Vagina (tissue), 1 donor: ENCODE results near the gene GAGE1. TPM values are rescaled to one million over a fixed set of nuclear protein-coding genes. Genes with fewer than 3 reads are reported as not detected.

Experiments
- total RNA-seq: library from RNA; depleted of rRNA; stranded (reverse); fragments of >200 nt; gene quantifications from one replicate; pipeline ENCODE4 v1.2.3, GENCODE V29; 2016

The GAGE1 gene
- total RNA-seq, 1 donor from 2014 or later = not detected

Other genes starting within 250 kb of the GAGE1 start
- gene GAGE12C, start 66.8 kb upstream of the GAGE1 start, total RNA-seq = not detected
- gene GAGE12D, start 57.3 kb upstream of the GAGE1 start, total RNA-seq = not detected
- gene GAGE12E, start 47.7 kb upstream of the GAGE1 start, total RNA-seq = not detected
- not detected for gene GAGE12F, start 38.2 kb upstream of the GAGE1 start, total RNA-seq
- not detected for gene GAGE12G, start 28.6 kb upstream of the GAGE1 start, total RNA-seq
- gene GAGE12H, start 19.1 kb upstream of the GAGE1 start, total RNA-seq = not detected
- gene GAGE2A, start 9.5 kb upstream of the GAGE1 start, total RNA-seq = not detected
- not detected for gene PAGE1, start 97.0 kb downstream of the GAGE1 start, total RNA-seq
- gene PAGE4, start 230.3 kb downstream of the GAGE1 start, total RNA-seq = not detected